ENCODE data around the gene CTLA4.

DNA sequence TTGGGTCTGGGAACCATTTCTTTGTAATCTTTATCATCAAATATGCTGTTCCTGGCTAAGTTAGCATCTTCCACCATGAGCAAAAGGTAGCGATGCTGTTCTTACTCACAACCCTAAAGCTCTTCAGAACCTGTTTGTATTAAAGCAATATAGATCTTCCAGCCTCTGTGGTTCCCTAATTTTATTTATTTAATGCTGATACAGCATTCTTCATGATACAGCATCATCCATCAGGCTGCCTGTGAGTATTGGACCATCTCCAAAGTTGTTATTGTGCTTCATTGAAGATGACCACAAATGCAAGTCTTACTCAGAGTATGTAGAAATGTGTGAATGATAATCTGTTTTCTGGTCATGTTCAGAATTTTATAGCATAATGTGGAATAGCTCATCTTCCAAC, 40.9 kb upstream of the CTLA4 start:
- TF ChIP-seq, protein P1, sequence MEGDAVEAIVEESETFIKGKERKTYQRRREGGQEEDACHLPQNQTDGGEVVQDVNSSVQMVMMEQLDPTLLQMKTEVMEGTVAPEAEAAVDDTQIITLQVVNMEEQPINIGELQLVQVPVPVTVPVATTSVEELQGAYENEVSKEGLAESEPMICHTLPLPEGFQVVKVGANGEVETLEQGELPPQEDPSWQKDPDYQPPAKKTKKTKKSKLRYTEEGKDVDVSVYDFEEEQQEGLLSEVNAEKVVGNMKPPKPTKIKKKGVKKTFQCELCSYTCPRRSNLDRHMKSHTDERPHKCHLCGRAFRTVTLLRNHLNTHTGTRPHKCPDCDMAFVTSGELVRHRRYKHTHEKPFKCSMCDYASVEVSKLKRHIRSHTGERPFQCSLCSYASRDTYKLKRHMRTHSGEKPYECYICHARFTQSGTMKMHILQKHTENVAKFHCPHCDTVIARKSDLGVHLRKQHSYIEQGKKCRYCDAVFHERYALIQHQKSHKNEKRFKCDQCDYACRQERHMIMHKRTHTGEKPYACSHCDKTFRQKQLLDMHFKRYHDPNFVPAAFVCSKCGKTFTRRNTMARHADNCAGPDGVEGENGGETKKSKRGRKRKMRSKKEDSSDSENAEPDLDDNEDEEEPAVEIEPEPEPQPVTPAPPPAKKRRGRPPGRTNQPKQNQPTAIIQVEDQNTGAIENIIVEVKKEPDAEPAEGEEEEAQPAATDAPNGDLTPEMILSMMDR (conservative IDR thresholded peaks at IDR 0.05; ENCODE audit: low read depth, low read length), result no peak
- no peak for TF ChIP-seq EZH2phosphoT487 (IDR thresholded peaks at IDR 0.05; ENCODE audit: borderline replicate concordance, low read length)
